Tibial artery (tissue), 4 donors: Measurements from ENCODE around the gene ARRB2.

Source experiments
- DNase-seq, 2 donors: peaks; one replicate each; pipeline ENCODE4 v3.0.0-alpha.2; 2019
- H3K27ac ChIP-seq, 2 donors: fragments of 200-600 bp; sonication (generic) in 1 of 2; 1 replicate in 1 of 2; 2 replicates in 1 of 2; pipeline ENCODE4 v1.5.1; 2018 to 2019; ENCODE audit warnings: mild to moderate bottlenecking in 1 of 2
- H3K27me3 ChIP-seq, 2 donors: fragments of 200-600 bp; sonication (generic) in 1 of 2; one replicate each; pipeline versions ENCODE4 v1.5.1 to v1.6.0; 2016 to 2019
- H3K36me3 ChIP-seq, 3 donors: fragments of 200-600 bp; sonication (generic) in 2 of 3; one replicate each; pipeline ENCODE4 v1.5.1; 2016 to 2019; ENCODE audit warnings: mild to moderate bottlenecking in 2 of 3
- H3K4me1 ChIP-seq, 4 donors: fragments of 200-600 bp; sonication (generic) in 2 of 4; 1 replicate in 3 of 4; 2 replicates in 1 of 4; pipeline ENCODE4 v1.5.1; 2016 to 2019
- H3K4me3 ChIP-seq, 2 donors: fragments of 200-600 bp; sonication (generic) in 1 of 2; 1 replicate in 1 of 2; 2 replicates in 1 of 2; pipeline ENCODE4 v1.5.1; 2018 to 2019; ENCODE audit warnings: mild to moderate bottlenecking in 2 of 2
- H3K9me3 ChIP-seq, 3 donors: fragments of 200-600 bp; sonication (generic) in 1 of 3; one replicate each; pipeline ENCODE4 v1.5.1; 2016 to 2019
- intact Hi-C: fragments of 100-400 bp; cut with DNase I; formaldehyde crosslinking; loops from one replicate; pipeline ENCODE4 v1.15.0; 2023; ENCODE audit warnings: low total_unique reads
- TF ChIP-seq, protein P1 (sequence below), 2 experiments: fragments of 200-600 bp in 1 of 2; fragments of 450-650 bp in 1 of 2; IDR thresholded peaks; one replicate each; pipeline ENCODE4 v1.5.1; 2017 to 2019; ENCODE audit warnings: antibody characterized with exemption in 2 of 2, mild to moderate bottlenecking in 1 of 2, moderate library complexity in 1 of 2

Gene ARRB2

DNA sequence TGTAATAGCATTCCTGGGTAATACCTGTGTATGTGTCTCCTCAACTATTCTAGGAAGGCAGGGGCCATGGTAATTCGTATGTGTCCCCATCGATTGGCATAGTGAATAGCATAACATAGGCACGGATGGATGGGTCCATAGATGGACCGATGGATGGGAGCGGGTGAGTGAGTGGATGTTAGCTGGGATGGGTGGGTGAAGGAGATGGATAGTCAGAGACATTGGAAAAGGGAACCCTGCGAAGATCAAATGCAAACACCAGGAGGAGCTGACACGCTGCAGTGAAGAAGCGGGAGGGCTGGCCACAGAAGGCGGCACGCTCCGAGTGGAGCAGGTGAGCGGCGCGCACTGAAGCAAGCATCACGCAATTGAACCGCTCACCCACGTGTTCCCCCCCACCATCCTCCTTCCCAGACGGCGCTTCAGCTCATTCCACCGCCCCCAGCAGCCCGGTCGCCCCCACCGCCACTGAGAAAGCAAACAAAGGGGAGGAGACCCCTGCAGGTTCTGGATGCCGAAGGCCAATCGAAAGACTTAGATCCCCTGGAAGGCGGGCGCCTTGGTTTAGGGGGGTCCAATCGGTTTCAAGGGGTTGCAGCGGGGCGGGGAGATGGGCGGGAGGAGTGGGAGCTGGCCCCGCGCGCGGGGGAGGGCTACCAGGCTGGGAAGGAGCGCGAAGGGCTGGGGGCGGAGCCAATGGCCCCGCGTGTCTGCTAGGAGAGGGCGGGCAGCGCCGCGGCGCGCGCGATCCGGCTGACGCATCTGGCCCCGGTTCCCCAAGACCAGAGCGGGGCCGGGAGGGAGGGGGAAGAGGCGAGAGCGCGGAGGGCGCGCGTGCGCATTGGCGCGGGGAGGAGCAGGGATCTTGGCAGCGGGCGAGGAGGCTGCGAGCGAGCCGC is at the start of gene ARRB2:
TSS of gene ARRB2 (plus strand) at position 839 of the 899 bp plus-strand sequence. CDS start 90 bp downstream, outside the sequence.
- Histone ChIP-seq H3K36me3 (no peaks in the 10 kb centered on the region), H3K4me1 (peaks cover 0 to 13% (median 11%) of the 10 kb centered on the region in 4 donors), H3K27me3 (no peaks in the 10 kb centered on the region), H3K4me3 (peak within 1 kb of the TSS; percentile 72 to 95), H3K9me3 (no peaks in the 10 kb centered on the region), H3K27ac (peak within 1 kb of the TSS; percentile 82 to 88)
- intact Hi-C loops: loop anchor here (2.0 kb wide), 1 partner anchor 21 kb away; the partner anchor contains the start of gene MED11
- TF ChIP-seq, protein P1, sequence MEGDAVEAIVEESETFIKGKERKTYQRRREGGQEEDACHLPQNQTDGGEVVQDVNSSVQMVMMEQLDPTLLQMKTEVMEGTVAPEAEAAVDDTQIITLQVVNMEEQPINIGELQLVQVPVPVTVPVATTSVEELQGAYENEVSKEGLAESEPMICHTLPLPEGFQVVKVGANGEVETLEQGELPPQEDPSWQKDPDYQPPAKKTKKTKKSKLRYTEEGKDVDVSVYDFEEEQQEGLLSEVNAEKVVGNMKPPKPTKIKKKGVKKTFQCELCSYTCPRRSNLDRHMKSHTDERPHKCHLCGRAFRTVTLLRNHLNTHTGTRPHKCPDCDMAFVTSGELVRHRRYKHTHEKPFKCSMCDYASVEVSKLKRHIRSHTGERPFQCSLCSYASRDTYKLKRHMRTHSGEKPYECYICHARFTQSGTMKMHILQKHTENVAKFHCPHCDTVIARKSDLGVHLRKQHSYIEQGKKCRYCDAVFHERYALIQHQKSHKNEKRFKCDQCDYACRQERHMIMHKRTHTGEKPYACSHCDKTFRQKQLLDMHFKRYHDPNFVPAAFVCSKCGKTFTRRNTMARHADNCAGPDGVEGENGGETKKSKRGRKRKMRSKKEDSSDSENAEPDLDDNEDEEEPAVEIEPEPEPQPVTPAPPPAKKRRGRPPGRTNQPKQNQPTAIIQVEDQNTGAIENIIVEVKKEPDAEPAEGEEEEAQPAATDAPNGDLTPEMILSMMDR (IDR thresholded peaks at IDR 0.05): peak; percentile 51 to 57
- peak; percentile 98 to 99 for DNase-seq

DNA sequence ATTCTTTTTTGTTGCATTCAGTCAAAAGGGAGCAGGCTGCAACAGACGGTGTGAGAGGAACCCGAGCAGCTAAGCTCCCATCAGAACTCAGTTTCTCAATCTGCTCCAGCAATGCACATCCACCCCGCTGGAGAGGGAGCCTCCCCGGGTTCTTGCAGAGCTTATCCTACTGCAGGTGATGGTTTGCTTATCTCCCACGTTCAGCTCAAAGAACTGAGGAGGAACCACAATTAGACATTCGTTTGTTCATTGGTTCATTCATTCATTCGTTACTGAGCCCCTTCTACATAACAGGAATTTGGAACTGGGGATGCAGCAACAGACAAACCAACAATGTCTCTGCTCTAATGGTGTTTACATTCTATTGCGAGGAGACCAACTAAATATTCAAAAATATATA is 46.7 kb upstream of the ARRB2 start:
- no peaks in the 10 kb centered on the region for H3K9me3 ChIP-seq
- TF ChIP-seq, protein P1 (IDR thresholded peaks at IDR 0.05): no peak
- H3K27ac ChIP-seq: no peak overlapping the region
- H3K36me3 ChIP-seq: no peaks in the 10 kb centered on the region
- intact Hi-C loops: no loop called here
- DNase-seq: no peak
- no peak overlapping the region for H3K4me3 ChIP-seq
- no peaks in the 10 kb centered on the region for H3K4me1 ChIP-seq
- H3K27me3 ChIP-seq: peaks cover 0 to 13% of the 10 kb centered on the region in 2 donors

DNA sequence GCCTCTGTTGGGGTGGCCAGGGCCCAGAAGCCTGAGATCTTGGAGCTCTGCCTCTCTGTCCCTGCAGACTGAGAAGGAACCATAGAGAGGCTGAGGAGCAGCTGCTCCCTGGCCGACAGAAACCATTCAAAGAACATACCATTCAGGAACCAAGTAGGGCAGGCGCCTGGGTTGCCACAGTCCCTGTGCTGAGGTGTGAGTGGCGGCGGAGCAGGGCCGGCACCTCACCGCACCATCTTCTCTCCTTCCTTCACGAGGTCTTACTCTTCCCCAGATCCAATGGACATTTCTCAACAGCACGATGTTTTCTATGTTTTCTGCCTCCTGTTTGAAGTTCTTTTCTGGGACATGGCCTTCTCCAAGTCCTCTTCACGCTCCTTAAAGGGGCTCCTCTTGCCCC is 46.2 kb upstream of the ARRB2 start:
- Histone ChIP-seq H3K36me3 (no peaks in the 10 kb centered on the region), H3K9me3 (no peaks in the 10 kb centered on the region), H3K27me3 (peaks cover 0 to 13% of the 10 kb centered on the region in 2 donors), H3K4me3 (no peak overlapping the region), H3K27ac (no peak overlapping the region), H3K4me1 (no peaks in the 10 kb centered on the region)
- TF ChIP-seq, protein P1 (IDR thresholded peaks at IDR 0.05): no peak
- DNase-seq: no peak
- intact Hi-C loops: no loop called here

DNA sequence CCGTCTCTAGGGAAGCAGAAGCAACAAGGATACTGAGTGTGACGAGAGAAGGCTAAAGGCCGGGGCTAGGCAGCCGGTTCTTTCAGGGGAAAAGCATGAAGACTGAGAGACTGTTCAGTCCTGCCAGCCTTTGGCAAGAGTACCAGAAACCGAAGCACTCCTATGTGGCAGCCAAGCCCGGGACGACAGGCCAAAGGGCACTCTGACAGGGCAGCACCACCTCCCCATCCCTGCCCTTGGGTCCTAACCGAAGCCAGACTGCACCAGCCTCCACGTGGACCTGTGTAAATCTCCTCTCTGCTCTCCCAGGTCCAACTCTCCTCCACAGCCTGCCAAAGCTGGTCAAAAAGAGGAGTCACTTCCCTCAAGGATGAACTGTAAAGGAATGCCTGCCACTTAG is 45.4 kb upstream of the ARRB2 start:
- DNase-seq: no peak
- Histone ChIP-seq H3K4me3 (no peak overlapping the region), H3K9me3 (no peaks in the 10 kb centered on the region), H3K36me3 (peaks cover 0 to 1% (median 0%) of the 10 kb centered on the region in 3 donors), H3K27ac (no peak overlapping the region), H3K27me3 (peaks cover 0 to 8% of the 10 kb centered on the region in 2 donors), H3K4me1 (no peaks in the 10 kb centered on the region)
- intact Hi-C loops: no loop called here
- TF ChIP-seq, protein P1 (IDR thresholded peaks at IDR 0.05): no peak

DNA sequence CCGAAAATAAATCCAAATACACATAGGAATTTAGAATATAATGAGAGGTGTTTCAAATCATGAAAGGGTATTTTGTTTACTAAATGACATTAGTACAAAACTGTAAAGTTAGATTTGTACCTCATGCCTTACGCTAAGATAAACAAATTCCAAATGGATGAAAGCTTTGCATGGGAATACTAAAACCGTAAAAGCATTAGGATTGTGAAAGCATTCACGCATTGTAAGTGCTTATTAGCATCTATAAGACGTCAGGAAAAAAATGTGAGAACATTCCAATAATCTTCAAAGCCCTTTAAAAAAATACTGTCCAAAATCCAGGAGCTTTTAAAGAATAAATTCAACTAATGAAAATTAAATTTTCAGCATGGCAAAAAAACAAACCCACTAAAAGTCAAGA is 44.1 kb upstream of the ARRB2 start:
- Histone ChIP-seq H3K4me1 (no peaks in the 10 kb centered on the region), H3K4me3 (no peak overlapping the region), H3K27ac (no peak overlapping the region), H3K36me3 (peaks cover 0 to 14% (median 7%) of the 10 kb centered on the region in 3 donors), H3K9me3 (no peaks in the 10 kb centered on the region), H3K27me3 (peaks cover 0 to 8% of the 10 kb centered on the region in 2 donors)
- TF ChIP-seq, protein P1 (IDR thresholded peaks at IDR 0.05): no peak
- intact Hi-C loops: no loop called here
- no peak for DNase-seq
